PFSK-1 (cell line): ENCODE results near the gene MRPL54.

Source experiments
- POLR2AphosphoS5 ChIP-seq: IDR thresholded peaks from 2 replicates; pipeline ENCODE4 v1.6.1; 2012; ENCODE audit warnings: low read depth, mild to moderate bottlenecking, control low read depth, low read length, moderate library complexity
- SIN3A ChIP-seq: IDR thresholded peaks from 2 replicates; pipeline ENCODE4 v1.6.1; 2012; ENCODE audit warnings: mild to moderate bottlenecking, low read length, moderate library complexity, borderline replicate concordance; ENCODE audit not compliant: insufficient read depth
- TAF1 ChIP-seq: IDR thresholded peaks from 2 replicates; pipeline ENCODE4 v1.6.1; 2012; ENCODE audit warnings: low read length, control low read depth, borderline replicate concordance; ENCODE audit not compliant: insufficient read depth
- TF ChIP-seq, protein P1 (sequence below), 2 experiments: IDR thresholded peaks; 2 replicates each; pipeline versions ENCODE4 v1.6.1 to v1.8.0; 2011 to 2012; ENCODE audit warnings: low read depth in 2 of 2, low read length in 2 of 2, control low read depth in 1 of 2, inconsistent platforms in 1 of 2, mild to moderate bottlenecking in 1 of 2, moderate library complexity in 1 of 2; ENCODE audit not compliant: insufficient read depth in 1 of 2

DNA sequence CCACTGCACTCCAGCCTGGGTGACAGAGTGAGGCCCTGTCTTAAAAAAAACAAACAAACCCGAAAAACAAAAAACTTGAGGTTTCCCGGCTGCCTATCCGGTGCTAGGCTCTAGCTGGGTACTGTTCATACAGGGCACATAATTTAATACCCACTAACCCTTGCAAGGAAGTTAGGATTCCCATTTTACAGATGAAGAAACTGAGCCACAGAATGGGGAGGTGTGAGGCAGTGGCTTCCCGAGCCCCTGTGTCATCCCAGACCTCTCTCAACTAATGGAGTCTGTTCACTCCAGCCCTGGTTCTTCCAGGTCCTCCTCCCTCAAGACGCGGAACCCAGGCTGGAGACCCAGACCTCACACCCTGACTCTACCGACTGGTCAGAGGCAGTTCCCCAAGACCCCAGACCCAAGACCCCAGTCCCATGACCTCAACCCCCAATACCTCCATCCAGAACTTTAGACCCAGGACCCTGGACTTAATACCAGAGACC is 1.6 kb upstream of the MRPL54 start:
- TF ChIP-seq SIN3A, result no peak
- TF ChIP-seq, protein P1, sequence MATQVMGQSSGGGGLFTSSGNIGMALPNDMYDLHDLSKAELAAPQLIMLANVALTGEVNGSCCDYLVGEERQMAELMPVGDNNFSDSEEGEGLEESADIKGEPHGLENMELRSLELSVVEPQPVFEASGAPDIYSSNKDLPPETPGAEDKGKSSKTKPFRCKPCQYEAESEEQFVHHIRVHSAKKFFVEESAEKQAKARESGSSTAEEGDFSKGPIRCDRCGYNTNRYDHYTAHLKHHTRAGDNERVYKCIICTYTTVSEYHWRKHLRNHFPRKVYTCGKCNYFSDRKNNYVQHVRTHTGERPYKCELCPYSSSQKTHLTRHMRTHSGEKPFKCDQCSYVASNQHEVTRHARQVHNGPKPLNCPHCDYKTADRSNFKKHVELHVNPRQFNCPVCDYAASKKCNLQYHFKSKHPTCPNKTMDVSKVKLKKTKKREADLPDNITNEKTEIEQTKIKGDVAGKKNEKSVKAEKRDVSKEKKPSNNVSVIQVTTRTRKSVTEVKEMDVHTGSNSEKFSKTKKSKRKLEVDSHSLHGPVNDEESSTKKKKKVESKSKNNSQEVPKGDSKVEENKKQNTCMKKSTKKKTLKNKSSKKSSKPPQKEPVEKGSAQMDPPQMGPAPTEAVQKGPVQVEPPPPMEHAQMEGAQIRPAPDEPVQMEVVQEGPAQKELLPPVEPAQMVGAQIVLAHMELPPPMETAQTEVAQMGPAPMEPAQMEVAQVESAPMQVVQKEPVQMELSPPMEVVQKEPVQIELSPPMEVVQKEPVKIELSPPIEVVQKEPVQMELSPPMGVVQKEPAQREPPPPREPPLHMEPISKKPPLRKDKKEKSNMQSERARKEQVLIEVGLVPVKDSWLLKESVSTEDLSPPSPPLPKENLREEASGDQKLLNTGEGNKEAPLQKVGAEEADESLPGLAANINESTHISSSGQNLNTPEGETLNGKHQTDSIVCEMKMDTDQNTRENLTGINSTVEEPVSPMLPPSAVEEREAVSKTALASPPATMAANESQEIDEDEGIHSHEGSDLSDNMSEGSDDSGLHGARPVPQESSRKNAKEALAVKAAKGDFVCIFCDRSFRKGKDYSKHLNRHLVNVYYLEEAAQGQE (IDR thresholded peaks at IDR 0.05; ENCODE audit: insufficient read depth in 1 of 2, low read depth in 2 of 2, low read length in 2 of 2), result no peak
- no peak for TF ChIP-seq TAF1
- no peak for TF ChIP-seq POLR2AphosphoS5
